Measurements from ENCODE around the gene NDUFS7.

The NDUFS7 gene

GRCh38 chr19:1365319-1366269 lies 18.1 kb upstream of the NDUFS7 start:
- no peak for DNase-seq

- no peak for DNase-seq
Observed at GRCh38 chr19:1366296-1366695, 17.4 kb upstream of the NDUFS7 start.

GRCh38 chr19:1366899-1367870 lies 16.5 kb upstream of the NDUFS7 start:
- no peak for DNase-seq

- DNase-seq, result no peak
Observed at GRCh38 chr19:1369214-1369805, 14.4 kb upstream of the NDUFS7 start.

GRCh38 chr19:1370579-1371361 lies 12.9 kb upstream of the NDUFS7 start:
- no peak for DNase-seq

- no peak for DNase-seq
Observed at GRCh38 chr19:1373042-1373533, 10.6 kb upstream of the NDUFS7 start.

GRCh38 chr19:1373534-1374249 lies 10.0 kb upstream of the NDUFS7 start:
- DNase-seq, result no peak

- no peak for DNase-seq
Observed at GRCh38 chr19:1374250-1374577, 9.5 kb upstream of the NDUFS7 start.

- DNase-seq, result no peak
Observed at GRCh38 chr19:1376415-1376805, 7.3 kb upstream of the NDUFS7 start.

GRCh38 chr19:1377176-1377964 lies 6.3 kb upstream of the NDUFS7 start:
- no peak for DNase-seq

- DNase-seq, result no peak
Observed at GRCh38 chr19:1377965-1378785, 5.5 kb upstream of the NDUFS7 start.

- no peak for DNase-seq
Observed at GRCh38 chr19:1379126-1379905, 4.4 kb upstream of the NDUFS7 start.

- DNase-seq, result no peak
Observed at GRCh38 chr19:1379961-1380489, 3.7 kb upstream of the NDUFS7 start.

- no peak for DNase-seq
Observed at GRCh38 chr19:1382250-1382649, 1.5 kb upstream of the NDUFS7 start.

GRCh38 chr19:1383017-1383311 lies 743 bp upstream of the NDUFS7 start:
- no peak for DNase-seq

GRCh38 chr19:1384085-1384462 lies 367 bp downstream of the NDUFS7 start:
- DNase-seq, result no peak

GRCh38 chr19:1384478-1385110 lies 887 bp downstream of the NDUFS7 start:
- no peak for DNase-seq

GRCh38 chr19:1385816-1386215 lies 2.1 kb downstream of the NDUFS7 start:
- no peak for DNase-seq

Data from NCI-H345 (cell line).